HG03354 (cell line): ENCODE data around the gene HTR4.
"Not testable (repeated sequence)": the region's sequence is repeated elsewhere in the genome, so short reads cannot be mapped to it uniquely, and the experiment has no call there.

ENCODE experiments used
- ATAC-seq: cut with Tn5 transposase; IDR thresholded peaks from one replicate; pipeline ENCODE4 v1.9.1; 2021; ENCODE audit warnings: mild to moderate bottlenecking; ENCODE audit not compliant: unreplicated experiment, poor library complexity, severe bottlenecking

HTR4 gene

GRCh38 chr5:148486456-148486855, 167.9 kb downstream of the HTR4 start:
- ATAC-seq: no peak

- no peak for ATAC-seq
Measured at GRCh38 chr5:148484651-148485050, 169.7 kb downstream of the HTR4 start.

- ATAC-seq: no peak
Measured at GRCh38 chr5:148483750-148484149, 170.6 kb downstream of the HTR4 start.

GRCh38 chr5:148482697-148483462, 171.4 kb downstream of the HTR4 start:
- peak; percentile 91 for ATAC-seq

DNA sequence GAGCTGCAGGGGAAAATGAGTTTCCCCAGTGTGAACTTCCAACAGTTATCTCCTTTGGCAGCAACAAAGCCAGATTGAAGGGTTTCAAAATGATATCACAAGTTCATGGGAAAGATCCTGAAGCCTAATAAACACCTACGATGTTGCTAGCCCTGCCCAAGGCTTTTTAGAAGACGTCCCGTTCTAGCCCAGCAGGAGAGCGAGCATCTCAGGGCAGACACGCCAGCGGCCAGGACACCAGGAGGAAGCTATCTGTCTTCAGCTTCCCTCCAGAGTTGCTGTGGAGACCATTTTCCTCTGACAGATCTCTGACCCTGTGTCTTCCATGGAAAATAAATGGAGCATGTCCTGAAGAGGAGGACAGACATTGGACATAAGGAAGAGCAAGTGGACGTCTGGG, 172.1 kb downstream of the HTR4 start:
- no peak for ATAC-seq

GRCh38 chr5:148477429-148477828, 176.9 kb downstream of the HTR4 start:
- no peak for ATAC-seq

DNA sequence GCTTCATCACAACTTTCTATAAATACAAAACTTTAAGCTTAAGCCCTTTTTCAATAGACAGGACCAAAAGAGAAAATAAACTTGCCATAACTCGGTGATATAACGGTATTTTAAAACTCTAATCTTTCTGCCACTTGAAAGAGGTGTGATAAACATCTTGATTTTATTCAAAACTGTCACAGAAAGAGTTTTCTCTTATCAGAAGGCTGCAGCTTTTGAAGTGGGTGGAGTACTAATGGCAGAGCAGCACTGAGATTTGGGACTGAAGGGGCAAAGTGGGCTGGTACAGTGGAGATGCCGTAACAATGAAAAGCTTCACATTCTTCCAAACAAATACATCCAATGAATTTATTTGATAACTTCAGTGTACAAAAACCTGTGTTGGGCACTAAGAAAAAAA, 178.0 kb downstream of the HTR4 start:
- no peak for ATAC-seq

GRCh38 chr5:148474025-148474511, 180.3 kb downstream of the HTR4 start:
- ATAC-seq: no peak

DNA sequence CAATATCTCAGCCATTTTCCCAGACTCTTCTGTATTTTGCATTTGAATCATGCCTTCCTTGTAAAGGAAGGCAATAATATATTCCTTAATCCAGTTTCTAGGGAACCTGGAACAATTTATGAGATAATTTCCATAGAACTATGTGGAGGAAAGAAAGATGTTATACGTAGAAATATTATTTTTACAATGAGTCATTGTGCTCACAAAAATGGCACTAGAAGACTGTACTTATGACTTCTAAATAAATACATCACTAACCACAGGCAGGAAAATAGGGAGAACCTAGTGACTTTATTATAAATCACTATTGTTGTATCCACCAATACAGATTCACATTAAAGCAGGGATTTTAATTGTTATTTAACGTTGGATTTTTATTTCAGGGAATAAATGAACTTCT, 182.9 kb downstream of the HTR4 start:
- ATAC-seq: no peak

GRCh38 chr5:148469501-148469935, 184.8 kb downstream of the HTR4 start:
- no peak for ATAC-seq

GRCh38 chr5:148468746-148469145, 185.6 kb downstream of the HTR4 start:
- ATAC-seq: not testable (repeated sequence)

DNA sequence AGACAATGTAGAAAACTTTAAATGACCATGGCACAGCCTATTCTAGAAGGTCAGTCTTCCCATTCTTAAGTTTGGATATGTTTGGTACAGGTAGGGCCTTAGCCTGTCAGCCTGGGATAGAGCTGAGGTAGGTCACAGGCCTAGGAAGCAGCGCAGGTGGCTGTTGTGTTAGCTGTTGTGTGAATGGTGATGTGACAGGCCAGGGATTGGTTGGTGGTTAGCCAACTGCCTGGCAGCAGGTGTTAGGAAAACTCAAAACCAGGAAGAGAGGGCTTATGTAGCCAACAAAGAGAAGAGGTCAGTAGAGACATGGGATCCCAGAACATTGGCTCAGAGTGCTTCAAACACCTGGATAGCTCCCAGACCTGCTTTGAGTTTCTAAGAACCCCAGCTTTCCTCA, 186.4 kb downstream of the HTR4 start:
- ATAC-seq: no peak

- no peak for ATAC-seq
Measured at GRCh38 chr5:148466236-148466580, 188.1 kb downstream of the HTR4 start.

- ATAC-seq: no peak
Measured at GRCh38 chr5:148465381-148466235, 188.7 kb downstream of the HTR4 start.

GRCh38 chr5:148459669-148460068, 194.7 kb downstream of the HTR4 start:
- ATAC-seq: no peak

GRCh38 chr5:148458036-148458888, 196.1 kb downstream of the HTR4 start:
- no peak for ATAC-seq

DNA sequence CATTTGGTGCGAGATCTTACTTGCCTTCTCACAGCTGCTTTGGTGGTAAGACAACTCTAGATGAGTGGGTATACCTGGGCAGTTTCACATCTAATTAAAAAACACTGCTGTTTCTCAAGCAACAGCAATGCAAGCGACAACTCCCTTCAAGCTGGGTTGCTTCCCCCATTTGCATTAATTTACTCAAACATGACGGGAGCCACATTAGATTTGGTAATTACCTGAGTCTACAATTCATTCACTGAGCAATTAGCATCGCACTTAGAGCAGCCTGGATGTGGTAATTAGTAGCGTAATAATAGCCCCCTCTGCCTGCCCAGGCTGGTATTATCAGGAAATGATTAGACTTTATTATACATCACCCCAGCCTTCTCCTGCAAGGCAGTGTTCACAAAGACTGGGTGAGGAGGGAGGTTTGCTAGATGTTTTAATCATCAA, 197.1 kb downstream of the HTR4 start:
- peak; percentile 83 for ATAC-seq

DNA sequence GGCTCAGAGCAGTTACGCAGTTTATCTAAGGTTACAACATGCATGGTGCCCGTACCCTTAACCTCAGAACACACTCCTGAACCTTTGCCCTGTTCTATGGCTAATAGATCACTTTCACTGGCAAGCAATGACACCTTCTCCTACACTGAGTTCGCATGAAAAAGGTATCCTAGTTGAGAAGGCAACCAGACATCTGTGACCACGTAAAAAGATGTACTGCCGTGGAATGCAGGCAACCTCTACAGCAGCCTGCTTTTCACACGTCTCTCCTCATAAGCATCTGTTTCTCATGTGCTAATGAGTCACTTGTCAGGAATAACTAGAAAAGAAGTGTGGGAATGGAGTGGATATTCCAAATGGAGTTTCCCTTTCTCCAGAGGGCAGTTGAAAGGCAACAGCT, 199.1 kb downstream of the HTR4 start:
- no peak for ATAC-seq

DNA sequence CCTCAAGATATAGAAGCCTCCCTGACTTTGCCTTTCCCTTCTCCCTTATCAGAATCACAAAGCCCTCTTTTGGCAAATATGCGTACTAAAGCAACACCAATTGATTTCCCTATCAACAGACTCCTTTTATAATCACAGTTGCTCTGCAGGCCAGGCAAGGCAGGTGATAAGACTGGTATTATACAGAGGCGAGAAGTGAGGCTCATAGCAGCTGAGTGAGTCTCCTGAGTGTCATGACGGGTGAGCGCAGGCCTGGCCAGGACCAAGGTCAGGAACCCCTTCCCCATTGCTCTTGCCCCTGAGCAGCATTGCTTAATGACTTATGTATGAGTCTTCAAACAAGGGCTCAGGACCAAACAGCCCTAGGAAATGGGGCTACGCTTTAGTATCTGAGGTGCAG, 199.8 kb downstream of the HTR4 start:
- no peak for ATAC-seq
